ENCODE results near the gene PCDHAC2.

Gene PCDHAC2

GRCh38 chr5:140966293-140967225, at the start of gene PCDHAC2:
PCDHAC2 (plus strand) TSS chr5:140966476; CDS start chr5:140966767, 291 bp downstream.
- DNase-seq = peak; percentile 32

DNA sequence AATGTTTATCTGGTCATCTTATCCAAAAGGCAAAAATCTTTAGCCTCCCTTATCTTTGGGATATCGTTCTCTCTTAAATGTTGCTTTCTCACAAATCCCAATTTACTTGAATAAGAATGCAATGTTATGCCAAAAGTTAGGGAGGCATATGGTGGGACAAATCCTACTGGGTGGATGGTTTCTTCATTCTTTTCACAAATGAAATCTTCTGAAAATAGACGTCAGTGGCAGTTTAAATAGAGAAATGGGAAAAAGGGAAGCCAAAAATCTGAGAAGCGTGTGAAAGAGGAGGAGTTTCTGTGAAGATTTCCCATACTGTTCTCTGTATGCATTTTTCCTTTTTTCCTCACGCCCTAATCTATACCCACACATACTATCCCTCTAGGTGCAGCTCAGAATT, 42.7 kb upstream of the PCDHAC2 start:
- no peak for DNase-seq

GRCh38 chr5:140925806-140926442, 40.4 kb upstream of the PCDHAC2 start, which contains the start of gene PCDHAC1:
PCDHAC1 (plus strand) TSS chr5:140926299; CDS start chr5:140926893, 594 bp downstream.
- DNase-seq = no peak

GRCh38 chr5:140926443-140927227, 39.6 kb upstream of the PCDHAC2 start:
- peak; percentile 32 for DNase-seq

- no peak for DNase-seq
Measured at GRCh38 chr5:140927228-140927573, 39.1 kb upstream of the PCDHAC2 start.

DNA sequence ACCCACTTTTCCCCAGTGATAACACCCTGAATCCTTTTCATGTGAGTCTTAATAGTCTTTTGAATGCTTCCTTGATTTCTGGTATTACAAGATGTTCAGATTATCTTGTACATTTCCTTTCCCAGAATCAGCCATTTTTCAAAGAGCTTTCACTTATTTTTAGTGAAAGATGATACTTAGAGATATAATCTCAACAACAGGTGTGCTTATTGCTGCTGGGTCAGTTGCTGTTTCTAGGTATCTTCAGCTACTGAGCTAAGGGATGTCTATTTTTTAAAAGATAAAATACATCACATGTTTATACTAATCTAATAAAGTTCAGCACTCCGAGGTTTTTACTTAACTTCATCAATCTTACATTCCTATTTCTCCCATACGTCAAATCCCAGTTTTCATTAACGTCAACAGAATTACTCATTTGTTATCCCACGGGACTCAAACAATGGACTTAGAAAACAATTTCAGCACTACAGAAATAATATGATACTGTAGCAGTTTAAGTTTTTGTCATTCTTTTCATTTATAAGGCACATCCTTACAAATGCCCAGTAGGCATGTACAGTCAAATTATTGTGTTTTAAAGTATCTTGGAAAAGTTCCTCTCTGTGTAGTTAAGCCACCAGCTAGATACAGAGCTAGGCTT, 31.2 kb upstream of the PCDHAC2 start:
- no peak for DNase-seq

DNA sequence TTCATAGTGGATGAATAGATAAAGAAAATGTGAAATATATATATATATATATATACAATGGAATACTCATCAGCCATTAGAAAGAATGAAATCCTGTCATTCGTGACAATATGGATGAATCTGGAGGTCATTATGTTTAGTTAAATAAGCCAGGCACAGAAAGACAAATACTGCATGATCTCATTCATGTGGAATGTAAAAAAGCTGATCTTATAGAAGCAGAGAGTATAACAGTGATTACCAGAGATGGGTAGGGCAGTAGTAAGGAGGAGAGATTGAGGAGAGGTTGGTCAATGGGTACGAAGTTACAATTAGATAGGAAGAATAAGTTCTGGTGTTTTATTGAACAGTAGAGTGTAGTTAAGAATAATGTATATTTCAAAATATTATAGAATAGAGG, 19.7 kb upstream of the PCDHAC2 start:
- DNase-seq = no peak

- no peak for DNase-seq
Measured at GRCh38 chr5:140951636-140952035, 14.6 kb upstream of the PCDHAC2 start.

DNA sequence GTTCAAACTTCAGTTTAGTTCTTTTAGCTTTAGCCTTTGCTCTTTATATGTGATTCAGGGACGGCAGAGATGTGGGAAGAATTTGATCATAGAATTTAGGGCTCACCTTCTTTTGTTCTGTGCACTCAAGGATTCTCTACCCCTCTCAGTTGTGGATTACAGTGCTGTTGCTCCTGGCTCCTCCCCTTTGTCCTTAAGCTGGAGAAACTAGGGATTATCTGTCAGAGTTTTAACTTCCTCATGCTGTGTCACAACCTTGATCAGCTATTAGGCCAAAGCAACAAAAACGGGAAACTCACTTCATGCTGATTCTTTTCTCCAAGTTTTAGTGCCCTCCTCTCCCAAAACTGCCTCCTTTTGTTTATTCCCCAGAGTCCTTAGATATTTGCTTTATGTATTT, 13.0 kb upstream of the PCDHAC2 start:
- no peak for DNase-seq

DNA sequence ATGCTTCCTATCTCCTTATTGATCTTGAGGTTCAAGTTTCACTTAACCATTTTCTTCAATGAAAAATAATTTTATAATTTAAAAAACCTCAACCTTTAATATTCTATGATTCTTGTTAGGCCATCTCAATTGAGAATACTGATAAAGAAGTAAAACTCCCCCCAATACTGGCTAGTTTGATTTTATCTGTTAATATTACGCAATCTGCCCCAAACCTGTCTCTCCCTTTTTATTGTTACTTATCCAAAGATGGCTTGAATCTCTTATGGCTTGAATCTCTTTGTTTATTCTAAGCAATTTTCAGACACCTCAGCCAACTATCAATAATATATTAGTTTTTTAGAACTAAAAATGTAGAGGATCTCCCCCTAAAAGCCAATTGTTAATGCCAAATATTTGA, 4.1 kb upstream of the PCDHAC2 start:
- no peak for DNase-seq

GRCh38 chr5:140964356-140964755, 1.9 kb upstream of the PCDHAC2 start:
- no peak for DNase-seq

DNA sequence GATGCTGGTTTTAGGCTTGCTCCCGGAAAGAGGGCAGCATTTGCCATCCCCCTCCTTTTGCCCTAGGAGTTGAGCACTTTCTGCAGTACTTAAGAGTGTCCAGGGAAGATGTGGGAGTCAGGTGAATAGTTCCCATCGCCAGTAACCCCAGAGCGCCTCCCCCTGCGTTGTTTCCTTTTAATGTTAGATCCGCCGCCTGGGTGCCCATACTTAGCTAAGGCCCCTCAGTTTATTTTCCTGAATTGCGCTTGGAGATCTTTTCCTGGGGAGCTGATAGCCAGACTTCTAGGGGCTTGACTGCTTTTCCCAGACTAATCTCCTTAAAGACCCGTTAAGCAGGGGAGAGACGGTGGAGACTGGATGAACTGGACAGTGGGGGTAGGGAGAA, 377 bp upstream of the PCDHAC2 start:
- DNase-seq = no peak

DNA sequence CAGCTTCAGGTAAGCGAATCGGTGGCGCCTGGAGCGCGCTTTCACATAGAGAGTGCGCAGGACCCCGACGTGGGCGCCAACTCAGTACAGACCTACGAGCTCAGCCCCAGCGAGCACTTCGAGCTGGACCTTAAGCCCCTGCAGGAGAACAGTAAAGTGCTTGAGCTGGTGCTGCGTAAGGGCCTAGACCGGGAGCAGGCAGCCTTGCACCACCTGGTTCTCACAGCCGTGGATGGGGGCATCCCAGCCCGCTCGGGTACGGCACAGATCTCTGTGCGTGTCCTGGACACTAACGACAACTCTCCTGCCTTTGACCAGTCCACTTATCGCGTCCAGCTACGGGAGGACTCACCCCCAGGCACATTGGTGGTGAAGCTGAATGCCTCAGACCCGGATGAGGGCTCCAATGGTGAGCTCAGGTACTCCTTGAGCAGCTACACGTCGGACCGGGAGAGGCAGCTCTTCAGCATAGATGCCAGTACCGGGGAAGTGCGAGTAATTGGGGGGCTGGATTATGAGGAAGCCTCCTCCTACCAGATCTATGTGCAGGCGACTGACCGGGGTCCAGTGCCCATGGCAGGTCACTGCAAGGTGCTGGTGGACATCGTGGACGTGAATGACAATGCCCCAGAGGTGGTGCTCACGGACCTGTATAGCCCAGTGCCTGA, 1.1 kb downstream of the PCDHAC2 start:
- no peak for DNase-seq

DNA sequence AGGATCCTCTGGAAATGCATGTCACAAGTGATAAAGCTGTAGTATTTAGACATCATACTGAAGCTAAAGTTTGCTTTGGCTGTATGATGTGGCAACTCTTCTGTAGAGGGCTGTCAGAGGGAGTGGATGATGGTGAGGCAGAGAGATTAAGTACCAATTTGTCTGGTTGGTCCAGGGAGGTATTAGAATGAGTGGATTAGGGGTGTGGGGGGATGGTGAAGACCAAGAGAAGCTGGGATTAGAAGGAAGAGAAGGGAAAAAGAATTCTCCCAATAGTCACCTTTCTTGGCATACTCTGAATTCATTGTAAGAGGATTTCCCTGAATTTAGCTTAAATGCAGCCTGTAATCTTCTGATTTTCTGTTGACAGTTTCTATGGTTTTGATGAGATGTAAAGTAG, 3.6 kb downstream of the PCDHAC2 start:
- no peak for DNase-seq

DNA sequence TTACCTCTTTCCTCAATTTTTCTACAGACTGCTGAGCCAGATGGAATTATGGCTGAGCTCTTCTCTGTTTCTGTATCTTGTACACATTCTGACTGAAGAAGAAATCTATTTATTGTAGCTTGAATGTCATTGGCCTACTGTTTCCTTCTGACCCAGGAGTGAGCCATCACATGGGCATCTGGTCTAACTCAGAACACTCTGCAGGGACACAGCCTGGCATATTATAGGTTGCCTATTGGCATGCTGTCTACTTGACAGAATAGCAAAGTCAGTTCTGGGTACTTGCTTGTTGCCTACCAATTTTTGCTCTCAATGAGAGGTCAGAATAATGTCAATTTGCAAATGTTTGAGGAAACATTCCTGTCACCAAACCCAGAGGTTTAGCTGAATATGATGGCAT, 7.3 kb downstream of the PCDHAC2 start:
- DNase-seq = no peak

- DNase-seq = peak; percentile 61
Measured at GRCh38 chr5:140977003-140977402, 10.7 kb downstream of the PCDHAC2 start.

DNA sequence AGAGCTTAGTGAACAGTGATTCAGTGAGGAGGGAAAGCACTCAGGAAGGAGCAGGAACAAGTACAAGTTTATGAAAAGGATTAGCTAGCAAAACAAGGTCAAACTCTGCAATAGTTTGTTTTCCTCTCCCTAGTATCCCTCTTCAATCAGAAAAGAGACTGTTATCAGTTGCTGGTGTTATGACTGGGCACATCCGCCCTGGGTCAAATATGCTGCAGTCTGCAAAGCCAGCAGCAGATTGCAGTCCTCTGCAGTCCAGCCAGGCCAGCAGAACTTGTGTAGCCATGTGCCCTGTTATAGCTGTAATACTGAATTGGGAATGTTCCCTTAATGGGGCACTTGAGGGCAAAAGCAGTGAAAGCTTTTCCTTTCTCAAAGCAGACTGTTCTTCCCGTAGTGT, 12.0 kb downstream of the PCDHAC2 start:
- no peak for DNase-seq

DNA sequence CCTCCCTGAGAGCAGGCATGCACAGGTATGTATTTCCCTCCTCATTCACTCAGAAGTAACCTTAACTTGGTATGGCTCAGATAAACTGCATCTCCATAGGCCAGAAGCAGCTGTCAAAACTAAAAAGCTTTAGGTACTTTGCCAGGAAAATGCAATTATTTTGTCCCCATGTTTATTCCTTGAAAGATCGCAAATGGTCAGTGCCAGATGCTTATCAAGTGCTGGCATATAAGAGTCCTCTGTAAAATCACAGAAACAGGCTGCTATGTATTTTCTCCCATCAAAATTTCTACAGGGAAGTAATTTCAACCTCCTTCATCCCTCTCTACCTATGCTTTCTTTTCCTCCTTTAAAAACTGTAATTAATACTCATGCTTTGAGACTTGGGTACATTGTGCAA, 12.7 kb downstream of the PCDHAC2 start:
- DNase-seq = no peak

- DNase-seq = no peak
Measured at GRCh38 chr5:140982083-140982716, 15.9 kb downstream of the PCDHAC2 start.

- DNase-seq = peak; percentile 12
Measured at GRCh38 chr5:140986117-140986521, 19.8 kb downstream of the PCDHAC2 start.

- DNase-seq = no peak
Measured at GRCh38 chr5:140988100-140988499, 21.8 kb downstream of the PCDHAC2 start.

GRCh38 chr5:140988608-140989007, 22.3 kb downstream of the PCDHAC2 start:
- DNase-seq = no peak
